GM19455 (cell line): ENCODE measurements around the gene SHMT1.
A peak's percentile ranks its signal among the peaks of the same experiment; 100 is the strongest.
"Not testable (repeated sequence)": the region's sequence is repeated elsewhere in the genome, so short reads cannot be mapped to it uniquely, and the experiment has no call there.

ENCODE experiments used
- ATAC-seq: cut with Tn5 transposase; IDR thresholded peaks from one replicate; pipeline ENCODE4 v1.9.1; 2021; ENCODE audit not compliant: unreplicated experiment

Gene SHMT1

GRCh38 chr17:18363101-18364049 lies at the start of gene SHMT1:
SHMT1 (minus strand) TSS chr17:18363550; CDS start chr17:18355981, 7,569 bp downstream.
- peak; percentile 90 for ATAC-seq

- peak; percentile 80 for ATAC-seq
Measured at GRCh38 chr17:18412001-18412538, 48.7 kb upstream of the SHMT1 start.

GRCh38 chr17:18411377-18411864 lies 48.1 kb upstream of the SHMT1 start:
- not testable (repeated sequence) for ATAC-seq

GRCh38 chr17:18410736-18411135 lies 47.4 kb upstream of the SHMT1 start:
- not testable (repeated sequence) for ATAC-seq

- ATAC-seq: not testable (repeated sequence)
Measured at GRCh38 chr17:18409321-18409720, 46.0 kb upstream of the SHMT1 start.

- not testable (repeated sequence) for ATAC-seq
Measured at GRCh38 chr17:18408906-18409305, 45.6 kb upstream of the SHMT1 start.

- ATAC-seq: not testable (repeated sequence)
Measured at GRCh38 chr17:18403604-18404003, 40.3 kb upstream of the SHMT1 start.

GRCh38 chr17:18403166-18403565 lies 39.8 kb upstream of the SHMT1 start:
- ATAC-seq: not testable (repeated sequence)

- not testable (repeated sequence) for ATAC-seq
Measured at GRCh38 chr17:18401872-18402590, 38.7 kb upstream of the SHMT1 start.

- not testable (repeated sequence) for ATAC-seq
Measured at GRCh38 chr17:18388728-18389127, 25.4 kb upstream of the SHMT1 start.

- ATAC-seq: not testable (repeated sequence)
Measured at GRCh38 chr17:18388266-18388665, 24.9 kb upstream of the SHMT1 start.

GRCh38 chr17:18387583-18387982 lies 24.2 kb upstream of the SHMT1 start:
- ATAC-seq: not testable (repeated sequence)

- not testable (repeated sequence) for ATAC-seq
Measured at GRCh38 chr17:18384271-18384670, 20.9 kb upstream of the SHMT1 start.

- not testable (repeated sequence) for ATAC-seq
Measured at GRCh38 chr17:18383079-18383481, 19.7 kb upstream of the SHMT1 start.

- no peak for ATAC-seq
Measured at GRCh38 chr17:18382441-18383078, 19.2 kb upstream of the SHMT1 start.

- no peak for ATAC-seq
Measured at GRCh38 chr17:18381953-18382245, 18.5 kb upstream of the SHMT1 start.

GRCh38 chr17:18381158-18381952 lies 18.0 kb upstream of the SHMT1 start:
- no peak for ATAC-seq

- ATAC-seq: no peak
Measured at GRCh38 chr17:18380471-18381157, 17.3 kb upstream of the SHMT1 start.
